NCI-H748 (cell line): ENCODE results near the gene CFAP410.

Source experiments
- DNase-seq: peaks from one replicate; lab custom pipeline; 2025; ENCODE audit not compliant: unreplicated experiment; lab: John Stamatoyannopoulos, UW

The CFAP410 gene

DNA sequence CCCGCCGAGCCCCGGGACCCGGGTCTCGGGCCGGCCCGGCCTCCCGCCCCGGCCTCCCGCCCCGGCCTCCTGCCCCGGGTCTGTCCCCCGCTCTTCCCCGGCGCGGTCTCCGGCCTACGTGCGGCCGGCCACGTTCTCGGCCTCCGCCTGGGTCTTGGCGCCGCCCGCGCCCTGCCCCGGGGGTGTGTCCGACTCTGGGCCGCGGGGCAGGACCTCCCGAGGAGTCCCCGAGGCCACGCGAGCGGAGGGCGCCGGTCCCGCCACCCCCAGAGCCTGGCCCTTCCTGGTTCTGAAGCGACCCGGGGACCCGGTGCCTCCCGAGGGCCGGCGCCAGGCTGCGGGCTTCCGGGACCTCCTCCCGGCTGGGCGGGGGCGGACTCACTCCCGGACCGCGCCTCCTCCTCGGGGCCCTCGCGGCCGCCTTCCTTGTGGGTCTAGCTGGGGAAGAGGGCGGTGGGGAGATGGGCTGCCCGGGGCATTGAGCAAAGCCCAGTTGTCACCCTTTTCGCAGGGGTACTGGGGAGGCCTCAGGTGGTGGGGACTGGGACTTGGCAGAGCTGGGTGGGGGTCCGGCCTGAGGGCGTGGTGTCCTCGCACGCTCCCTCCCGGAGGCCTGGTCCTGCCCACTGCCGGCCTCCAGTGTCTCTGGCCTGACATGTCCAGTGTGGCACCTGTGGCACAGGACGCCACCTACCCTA, 38.8 kb downstream of the CFAP410 start:
- peak; percentile 42 for DNase-seq

DNA sequence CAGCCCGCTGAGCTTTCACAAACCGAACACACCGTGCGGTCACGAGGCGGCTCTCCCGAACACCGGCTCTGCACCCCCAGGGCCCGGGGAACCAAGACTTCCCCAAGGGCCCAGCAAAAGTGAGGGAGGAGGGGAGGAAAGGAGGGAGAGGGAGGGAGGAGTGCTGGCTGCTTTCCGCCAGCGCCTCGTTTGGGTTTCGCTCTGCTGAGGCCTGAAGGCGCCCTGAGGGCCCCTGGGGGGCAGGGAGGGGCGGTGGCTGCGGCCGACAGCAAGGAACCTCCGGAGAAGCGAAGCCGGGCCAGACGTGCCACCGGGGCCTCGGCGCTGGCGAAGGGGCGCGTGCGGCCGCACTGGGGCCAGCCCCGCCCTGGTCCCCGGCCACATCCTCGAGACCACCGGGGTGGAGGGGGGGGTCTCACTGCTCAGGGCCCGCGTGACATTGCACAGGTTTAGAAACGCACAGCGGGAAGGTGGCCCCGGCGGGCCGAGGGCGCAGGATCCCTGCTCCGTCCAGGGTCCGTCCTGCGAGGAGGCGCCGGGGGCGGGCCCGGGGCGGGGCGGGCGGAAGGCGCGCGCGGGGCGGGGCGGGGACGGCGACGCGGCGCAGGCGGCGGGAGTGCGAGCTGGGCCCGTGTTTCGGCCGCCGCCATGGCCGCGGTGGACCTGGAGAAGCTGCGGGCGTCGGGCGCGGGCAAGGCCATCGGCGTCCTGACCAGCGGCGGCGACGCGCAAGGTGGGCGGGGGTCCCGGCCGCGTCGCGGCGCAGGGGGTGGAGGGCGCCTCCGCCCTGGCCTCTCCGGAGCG, 39.5 kb downstream of the CFAP410 start, which contains the start of gene PFKL:
Gene PFKL, plus strand, starts transcription at position 596 of the 804 bp plus-strand sequence. Its CDS starts 53 bp downstream, at position 649.
- DNase-seq: peak; percentile 61

- DNase-seq: peak; percentile 31
These were observed 40.1 kb downstream of the CFAP410 start for GRCh38 chr21:44299085-44299457.

- no peak for DNase-seq
These were observed 40.9 kb downstream of the CFAP410 start for GRCh38 chr21:44298301-44298700.

DNA sequence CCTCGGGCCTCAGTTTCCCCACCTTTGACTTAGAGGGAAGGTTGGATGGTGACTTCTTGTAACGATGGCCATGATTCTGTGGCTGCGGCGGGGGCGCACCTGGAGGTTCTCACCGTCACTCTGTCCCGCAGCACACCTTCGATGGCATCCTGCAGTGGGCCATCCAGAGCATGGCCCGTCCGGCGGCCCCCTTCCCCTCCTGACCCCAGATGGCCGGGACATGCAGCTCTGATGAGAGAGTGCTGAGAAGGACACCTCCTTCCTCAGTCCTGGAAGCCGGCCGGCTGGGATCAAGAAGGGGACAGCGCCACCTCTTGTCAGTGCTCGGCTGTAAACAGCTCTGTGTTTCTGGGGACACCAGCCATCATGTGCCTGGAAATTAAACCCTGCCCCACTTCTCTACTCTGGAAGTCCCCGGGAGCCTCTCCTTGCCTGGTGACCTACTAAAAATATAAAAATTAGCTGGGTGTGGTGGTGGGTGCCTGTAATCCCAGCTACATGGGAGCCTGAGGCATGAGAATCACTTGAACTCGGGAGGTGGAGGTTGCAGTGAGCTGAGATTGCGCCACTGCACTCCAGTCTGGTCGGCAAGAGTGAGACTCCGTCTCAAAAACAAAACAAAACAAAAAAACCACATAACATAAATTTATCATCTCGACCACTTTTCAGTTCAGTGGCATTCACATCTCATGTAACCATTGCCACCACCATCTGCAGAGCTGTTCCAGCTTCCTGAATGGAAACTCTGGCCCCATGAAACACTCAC, 41.5 kb downstream of the CFAP410 start:
- peak; percentile 82 for DNase-seq

DNA sequence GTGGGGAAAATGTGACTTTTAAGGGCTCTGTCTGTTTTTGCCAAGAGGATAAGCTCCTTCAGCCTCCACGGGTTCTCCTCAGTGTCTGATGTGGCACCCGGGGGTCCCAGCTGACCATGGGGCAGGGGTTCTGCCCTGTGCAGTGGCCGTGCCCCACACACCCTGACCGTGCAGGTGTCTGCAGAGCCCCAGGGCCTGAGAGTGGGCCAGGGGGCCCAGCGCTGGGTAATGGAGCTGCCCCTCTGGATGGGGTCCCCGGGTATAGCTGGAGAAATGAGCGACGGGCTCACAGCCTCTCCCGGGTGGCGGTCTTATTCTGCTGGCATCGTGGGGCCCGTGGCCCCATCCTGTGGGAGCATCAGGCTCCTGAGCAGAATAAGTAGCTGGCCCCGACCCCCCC, 42.3 kb downstream of the CFAP410 start:
- no peak for DNase-seq

DNA sequence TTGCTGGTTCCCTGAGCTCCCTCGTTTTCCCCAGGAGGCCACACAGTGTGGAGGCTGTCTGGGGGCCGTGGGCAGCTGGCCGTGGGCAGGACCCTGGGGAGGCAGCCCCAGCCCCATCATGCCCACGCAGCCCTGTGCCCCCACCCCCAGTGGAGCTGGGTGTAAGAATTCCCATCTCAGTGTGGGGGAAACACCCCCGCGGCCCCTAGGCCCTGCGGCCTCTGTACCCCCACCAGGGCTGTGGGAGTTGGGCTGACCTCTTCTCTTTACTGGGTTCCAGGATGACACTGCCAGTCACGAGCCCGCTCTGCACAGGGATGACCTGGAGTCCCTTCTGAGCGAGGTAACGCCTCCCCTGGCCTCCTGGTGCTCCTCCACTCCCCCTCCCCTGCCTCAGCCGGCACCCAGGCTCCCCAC, 43.1 kb downstream of the CFAP410 start:
- DNase-seq: no peak

- no peak for DNase-seq
These were observed 43.5 kb downstream of the CFAP410 start for GRCh38 chr21:44295646-44296045.

DNA sequence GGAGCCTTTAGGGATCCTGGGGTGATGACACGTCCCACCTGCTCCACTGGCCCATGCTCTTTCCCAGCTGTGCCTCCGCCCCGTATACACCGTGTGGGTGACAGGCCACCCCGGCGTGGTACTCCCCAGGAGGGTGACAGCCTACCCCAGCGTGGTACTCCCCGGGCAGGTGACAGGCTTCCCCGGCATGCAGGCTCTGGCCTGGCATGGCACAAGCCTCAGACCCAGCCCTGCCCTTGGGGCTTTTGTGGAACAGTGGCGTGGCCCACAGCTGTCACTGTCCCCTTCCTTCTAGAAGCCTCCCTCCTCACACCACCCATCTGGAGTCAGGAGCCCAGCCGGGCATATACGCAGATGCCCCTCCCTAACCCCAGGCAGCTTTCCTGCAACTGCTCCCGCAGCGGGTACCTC, 44.0 kb downstream of the CFAP410 start:
- DNase-seq: no peak

DNA sequence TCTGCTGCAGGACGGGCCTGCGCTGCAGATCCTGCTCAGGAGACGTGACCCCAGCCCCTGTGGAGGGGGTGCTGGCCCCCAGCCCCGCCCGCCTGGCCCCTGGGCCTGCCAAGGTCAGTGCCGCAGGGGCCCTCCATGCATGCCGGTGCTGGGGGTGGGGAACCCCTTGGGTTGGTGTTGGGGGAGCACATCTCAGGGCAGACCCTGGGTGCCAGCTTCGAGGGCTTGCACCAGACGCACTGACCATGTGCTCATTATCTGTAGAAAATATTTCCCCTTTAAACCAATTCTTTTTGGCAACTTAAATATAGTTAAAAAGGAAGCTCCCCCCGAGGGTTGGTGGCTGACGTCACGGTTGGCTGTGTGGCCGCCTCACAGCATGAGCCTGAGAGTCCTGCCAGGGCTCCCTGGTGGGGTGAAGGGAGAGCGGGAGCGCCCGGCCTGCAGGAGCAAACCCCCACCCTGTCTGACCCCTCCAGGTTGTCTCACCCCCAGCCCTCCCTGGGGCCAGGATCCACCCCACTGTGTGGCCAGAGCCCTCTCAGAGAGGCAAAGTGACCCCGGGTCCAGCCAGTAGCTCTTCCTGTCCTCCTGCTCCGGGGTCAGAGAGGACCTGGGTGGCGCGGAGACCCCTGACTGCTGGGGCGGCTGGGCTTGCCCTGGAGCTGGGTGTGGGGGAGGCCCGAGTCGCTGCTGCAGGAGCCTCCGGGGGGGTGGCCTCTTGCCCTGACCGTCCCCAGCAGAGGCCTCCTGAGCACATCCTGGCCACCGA, 44.6 kb downstream of the CFAP410 start:
- no peak for DNase-seq

- no peak for DNase-seq
These were observed 45.5 kb downstream of the CFAP410 start for GRCh38 chr21:44293551-44294231.

DNA sequence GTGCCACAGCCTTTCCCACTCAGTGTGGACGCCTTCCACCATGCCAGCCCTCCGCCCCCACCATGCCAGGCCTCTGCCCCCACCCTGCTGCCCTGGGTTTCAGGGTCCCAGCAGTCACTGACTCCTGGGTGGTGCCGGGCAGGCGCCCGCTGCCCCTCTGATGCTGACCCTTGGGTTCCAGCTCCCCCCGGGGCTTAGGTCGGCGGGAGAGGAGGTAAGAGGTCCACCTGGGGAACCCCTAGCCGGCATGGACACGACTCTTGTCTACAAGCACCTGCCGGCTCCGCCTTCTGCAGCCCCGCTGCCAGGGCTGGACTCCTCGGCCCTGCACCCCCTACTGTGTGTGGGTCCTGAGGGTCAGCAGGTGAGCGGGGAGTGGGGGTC, 46.4 kb downstream of the CFAP410 start:
- DNase-seq: no peak

GRCh38 chr21:44291936-44292811, 47.0 kb downstream of the CFAP410 start:
- no peak for DNase-seq

- no peak for DNase-seq
These were observed 47.9 kb downstream of the CFAP410 start for GRCh38 chr21:44291078-44291935.

- no peak for DNase-seq
These were observed 48.7 kb downstream of the CFAP410 start for GRCh38 chr21:44290327-44291077.

- no peak for DNase-seq
These were observed 49.7 kb downstream of the CFAP410 start for GRCh38 chr21:44289381-44290010.
